Gastroesophageal sphincter (tissue), 3 donors: Measurements from ENCODE around the gene CHRM5.

Experiments
- POLR2A ChIP-seq, 2 donors: fragments of 450-650 bp; IDR thresholded peaks; one replicate each; pipeline ENCODE4 v1.6.1; 2017; ENCODE audit warnings: antibody characterized with exemption in 2 of 2, mild to moderate bottlenecking in 2 of 2, moderate library complexity in 1 of 2
- TF ChIP-seq, protein P1 (sequence below), 4 experiments: fragments of 200-600 bp in 2 of 4; fragments of 450-650 bp in 2 of 4; sonication (generic) in 1 of 4; IDR thresholded peaks; one replicate each; pipeline ENCODE4 v1.5.1; 2017 to 2019; ENCODE audit warnings: antibody characterized with exemption in 4 of 4, mild to moderate bottlenecking in 2 of 4, moderate library complexity in 2 of 4

DNA sequence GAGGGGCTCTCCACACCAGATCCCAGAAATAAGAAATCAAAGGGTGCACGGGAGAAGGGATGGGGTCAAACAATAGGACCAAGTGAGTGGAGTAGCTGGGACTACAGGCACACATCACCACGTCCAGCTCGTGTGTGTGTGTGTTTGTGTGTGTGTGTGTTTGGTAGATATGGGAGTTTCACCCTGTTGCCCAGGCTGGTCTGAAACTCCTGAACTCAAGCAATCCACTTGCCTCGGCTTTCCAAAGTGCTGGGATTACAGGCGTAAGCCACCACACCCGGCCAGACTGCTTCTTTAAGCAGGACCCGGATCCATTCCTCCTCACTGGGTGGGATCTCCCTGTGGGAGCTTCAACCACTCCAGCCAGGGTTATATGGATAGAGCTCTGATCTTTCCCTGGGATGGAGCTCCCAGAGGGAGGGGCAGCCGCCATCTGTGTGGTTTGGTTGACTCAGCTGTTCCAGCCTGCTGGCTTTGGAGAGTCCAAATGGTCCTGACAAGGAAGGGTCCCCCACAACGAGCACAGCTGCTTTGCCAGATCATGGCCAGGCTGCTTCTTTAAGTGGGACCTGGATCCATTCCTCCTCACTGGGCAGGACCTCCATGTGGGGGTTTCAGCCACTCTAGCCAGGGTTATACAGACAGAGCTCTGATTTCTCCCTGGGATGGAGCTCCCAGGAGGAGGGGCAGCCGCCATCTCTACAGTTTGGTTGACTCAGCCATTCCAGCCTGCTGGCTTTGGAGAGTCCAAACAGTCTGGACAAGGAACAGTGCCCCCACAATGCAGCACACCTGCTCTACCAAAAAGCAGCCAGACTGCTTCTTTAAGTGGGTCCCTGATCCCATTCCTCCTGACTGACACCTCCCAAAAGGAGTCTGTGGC lies 79.8 kb downstream of the CHRM5 start:
- TF ChIP-seq, protein P1, sequence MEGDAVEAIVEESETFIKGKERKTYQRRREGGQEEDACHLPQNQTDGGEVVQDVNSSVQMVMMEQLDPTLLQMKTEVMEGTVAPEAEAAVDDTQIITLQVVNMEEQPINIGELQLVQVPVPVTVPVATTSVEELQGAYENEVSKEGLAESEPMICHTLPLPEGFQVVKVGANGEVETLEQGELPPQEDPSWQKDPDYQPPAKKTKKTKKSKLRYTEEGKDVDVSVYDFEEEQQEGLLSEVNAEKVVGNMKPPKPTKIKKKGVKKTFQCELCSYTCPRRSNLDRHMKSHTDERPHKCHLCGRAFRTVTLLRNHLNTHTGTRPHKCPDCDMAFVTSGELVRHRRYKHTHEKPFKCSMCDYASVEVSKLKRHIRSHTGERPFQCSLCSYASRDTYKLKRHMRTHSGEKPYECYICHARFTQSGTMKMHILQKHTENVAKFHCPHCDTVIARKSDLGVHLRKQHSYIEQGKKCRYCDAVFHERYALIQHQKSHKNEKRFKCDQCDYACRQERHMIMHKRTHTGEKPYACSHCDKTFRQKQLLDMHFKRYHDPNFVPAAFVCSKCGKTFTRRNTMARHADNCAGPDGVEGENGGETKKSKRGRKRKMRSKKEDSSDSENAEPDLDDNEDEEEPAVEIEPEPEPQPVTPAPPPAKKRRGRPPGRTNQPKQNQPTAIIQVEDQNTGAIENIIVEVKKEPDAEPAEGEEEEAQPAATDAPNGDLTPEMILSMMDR (IDR thresholded peaks at IDR 0.05): no peak
- no peak for TF ChIP-seq POLR2A (IDR thresholded peaks at IDR 0.05)
